ENCODE data around the gene MSH2. TPM values are rescaled to one million over a fixed set of nuclear protein-coding genes. Genes with fewer than 3 reads are reported as not detected.
A peak's percentile ranks its signal among the peaks of the same experiment; 100 is the strongest.

Gene MSH2
- total RNA-seq, 1 donor = 14.5 TPM

DNA sequence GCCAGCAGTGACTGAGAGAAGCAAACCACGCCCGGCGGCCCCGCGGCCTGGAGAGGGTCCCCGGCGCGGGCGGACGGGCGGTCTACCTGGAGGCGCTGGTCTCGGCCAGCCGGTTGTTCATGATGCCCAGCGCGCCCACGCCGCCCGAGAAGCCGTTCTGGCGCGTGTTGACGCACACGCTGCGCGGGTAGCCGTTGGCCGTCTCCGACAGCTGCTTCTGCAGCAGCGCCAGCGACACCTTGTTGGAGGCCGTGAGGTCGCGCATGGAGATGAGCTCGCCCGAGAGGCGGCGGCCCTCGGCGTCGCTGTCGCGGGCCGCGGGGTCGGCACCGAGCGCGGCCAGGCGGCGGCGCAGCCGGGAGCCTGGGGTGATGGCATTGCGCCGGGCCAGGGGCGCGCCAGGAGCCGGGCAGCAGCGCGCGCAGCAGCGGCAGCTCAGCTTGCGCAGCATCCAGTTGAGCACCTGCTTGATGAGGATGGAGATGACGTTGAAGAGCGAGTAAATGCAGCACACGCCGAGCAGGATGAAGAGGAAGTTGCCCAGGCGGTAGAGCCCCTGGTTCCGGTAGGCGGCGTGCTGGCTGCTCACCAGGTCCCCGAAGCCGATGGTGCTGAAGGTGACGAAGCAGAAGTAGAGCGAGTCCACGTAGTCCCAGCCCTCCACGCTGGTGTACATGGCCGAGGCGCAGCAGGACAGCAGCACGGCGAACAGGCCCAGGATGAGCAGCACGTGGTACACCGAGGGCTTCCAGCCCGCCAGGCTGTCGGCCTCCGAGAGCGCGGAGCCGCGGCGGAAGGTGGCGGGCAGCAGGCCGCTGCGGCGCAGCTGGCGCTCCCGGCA lies 118.1 kb downstream of the MSH2 start:
- H3K27me3 ChIP-seq (ENCODE audit: insufficient read depth, low read length) = peaks cover 10% of the 10 kb centered on the region
- no peaks in the 10 kb centered on the region for H3K9me3 ChIP-seq (ENCODE audit: low read depth, low read length)
- peak overlapping the region; percentile 82 for H3K4me2 ChIP-seq (ENCODE audit: insufficient read depth, low read length)
- peak overlapping the region; percentile 88 for H2AFZ ChIP-seq (ENCODE audit: low read length)
- no peak overlapping the region for H3K27ac ChIP-seq (ENCODE audit: low read depth, low read length)
- DNase-seq (ENCODE audit: insufficient read length, low spot score, missing footprints) = peak; percentile 94
- H3K36me3 ChIP-seq (ENCODE audit: insufficient read depth, low read length) = no peaks in the 10 kb centered on the region
- H3K4me3 ChIP-seq (ENCODE audit: insufficient read depth, low read length) = peak overlapping the region; percentile 67
- TF ChIP-seq, protein P1, sequence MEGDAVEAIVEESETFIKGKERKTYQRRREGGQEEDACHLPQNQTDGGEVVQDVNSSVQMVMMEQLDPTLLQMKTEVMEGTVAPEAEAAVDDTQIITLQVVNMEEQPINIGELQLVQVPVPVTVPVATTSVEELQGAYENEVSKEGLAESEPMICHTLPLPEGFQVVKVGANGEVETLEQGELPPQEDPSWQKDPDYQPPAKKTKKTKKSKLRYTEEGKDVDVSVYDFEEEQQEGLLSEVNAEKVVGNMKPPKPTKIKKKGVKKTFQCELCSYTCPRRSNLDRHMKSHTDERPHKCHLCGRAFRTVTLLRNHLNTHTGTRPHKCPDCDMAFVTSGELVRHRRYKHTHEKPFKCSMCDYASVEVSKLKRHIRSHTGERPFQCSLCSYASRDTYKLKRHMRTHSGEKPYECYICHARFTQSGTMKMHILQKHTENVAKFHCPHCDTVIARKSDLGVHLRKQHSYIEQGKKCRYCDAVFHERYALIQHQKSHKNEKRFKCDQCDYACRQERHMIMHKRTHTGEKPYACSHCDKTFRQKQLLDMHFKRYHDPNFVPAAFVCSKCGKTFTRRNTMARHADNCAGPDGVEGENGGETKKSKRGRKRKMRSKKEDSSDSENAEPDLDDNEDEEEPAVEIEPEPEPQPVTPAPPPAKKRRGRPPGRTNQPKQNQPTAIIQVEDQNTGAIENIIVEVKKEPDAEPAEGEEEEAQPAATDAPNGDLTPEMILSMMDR (IDR thresholded peaks at IDR 0.05; ENCODE audit: extremely low read depth, low read depth, low read length) = no peak
- no peaks in the 10 kb centered on the region for H4K20me1 ChIP-seq (ENCODE audit: insufficient read depth, low read length)
- H3K4me1 ChIP-seq (ENCODE audit: insufficient read depth, low read length) = no peaks in the 10 kb centered on the region
- no peaks in the 10 kb centered on the region for H3K79me2 ChIP-seq (ENCODE audit: insufficient read depth, low read length)

- TF ChIP-seq, protein P1 (IDR thresholded peaks at IDR 0.05; ENCODE audit: extremely low read depth, low read depth, low read length) = no peak
- H3K4me3 ChIP-seq (ENCODE audit: insufficient read depth, low read length) = peak overlapping the region; percentile 67
- H4K20me1 ChIP-seq (ENCODE audit: insufficient read depth, low read length) = no peaks in the 10 kb centered on the region
- H3K79me2 ChIP-seq (ENCODE audit: insufficient read depth, low read length) = no peaks in the 10 kb centered on the region
- H3K27ac ChIP-seq (ENCODE audit: low read depth, low read length) = no peak overlapping the region
- H2AFZ ChIP-seq (ENCODE audit: low read length) = peak overlapping the region; percentile 88
- H3K9me3 ChIP-seq (ENCODE audit: low read depth, low read length) = no peaks in the 10 kb centered on the region
- no peak for DNase-seq (ENCODE audit: insufficient read length, low spot score, missing footprints)
- H3K36me3 ChIP-seq (ENCODE audit: insufficient read depth, low read length) = no peaks in the 10 kb centered on the region
- H3K27me3 ChIP-seq (ENCODE audit: insufficient read depth, low read length) = peaks cover 10% of the 10 kb centered on the region
- H3K4me2 ChIP-seq (ENCODE audit: insufficient read depth, low read length) = peak overlapping the region; percentile 82
- no peaks in the 10 kb centered on the region for H3K4me1 ChIP-seq (ENCODE audit: insufficient read depth, low read length)
Measured at GRCh38 chr2:47521666-47522285, 118.8 kb downstream of the MSH2 start.

GRCh38 chr2:47525167-47525566 lies 122.2 kb downstream of the MSH2 start:
- H3K4me1 ChIP-seq (ENCODE audit: insufficient read depth, low read length) = no peaks in the 10 kb centered on the region
- DNase-seq (ENCODE audit: insufficient read length, low spot score, missing footprints) = no peak
- H3K79me2 ChIP-seq (ENCODE audit: insufficient read depth, low read length) = no peaks in the 10 kb centered on the region
- no peaks in the 10 kb centered on the region for H3K9me3 ChIP-seq (ENCODE audit: low read depth, low read length)
- no peak overlapping the region for H3K27ac ChIP-seq (ENCODE audit: low read depth, low read length)
- TF ChIP-seq, protein P1 (IDR thresholded peaks at IDR 0.05; ENCODE audit: extremely low read depth, low read depth, low read length) = no peak
- no peak overlapping the region for H3K4me3 ChIP-seq (ENCODE audit: insufficient read depth, low read length)
- no peaks in the 10 kb centered on the region for H4K20me1 ChIP-seq (ENCODE audit: insufficient read depth, low read length)
- no peak overlapping the region for H2AFZ ChIP-seq (ENCODE audit: low read length)
- no peak overlapping the region for H3K4me2 ChIP-seq (ENCODE audit: insufficient read depth, low read length)
- peaks cover 10% of the 10 kb centered on the region for H3K27me3 ChIP-seq (ENCODE audit: insufficient read depth, low read length)
- H3K36me3 ChIP-seq (ENCODE audit: insufficient read depth, low read length) = no peaks in the 10 kb centered on the region

DNA sequence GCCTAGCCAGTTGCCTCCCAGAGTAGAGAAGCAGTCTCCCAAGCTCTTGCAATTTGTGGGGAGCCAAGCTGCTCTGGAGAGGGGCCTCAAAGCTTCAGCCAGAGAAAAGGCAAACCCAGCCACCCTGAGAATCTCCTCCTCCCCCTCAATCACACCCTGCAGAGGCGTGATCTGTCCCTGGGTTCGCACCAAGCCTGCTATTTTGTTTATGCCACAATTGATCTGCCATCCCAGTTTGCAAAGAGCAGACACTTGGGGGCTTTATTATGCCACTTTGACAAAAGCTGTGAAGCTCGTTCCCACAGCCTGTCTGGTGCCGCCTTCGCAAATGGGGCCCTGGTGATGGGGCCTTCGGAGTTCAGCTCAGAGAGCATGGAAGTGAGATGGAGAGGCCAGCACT lies 125.5 kb downstream of the MSH2 start:
- H3K4me3 ChIP-seq (ENCODE audit: insufficient read depth, low read length) = no peak overlapping the region
- peaks cover under 1% of the 10 kb centered on the region for H3K4me1 ChIP-seq (ENCODE audit: insufficient read depth, low read length)
- no peaks in the 10 kb centered on the region for H3K9me3 ChIP-seq (ENCODE audit: low read depth, low read length)
- H3K36me3 ChIP-seq (ENCODE audit: insufficient read depth, low read length) = no peaks in the 10 kb centered on the region
- no peak overlapping the region for H3K4me2 ChIP-seq (ENCODE audit: insufficient read depth, low read length)
- H2AFZ ChIP-seq (ENCODE audit: low read length) = no peak overlapping the region
- TF ChIP-seq, protein P1 (IDR thresholded peaks at IDR 0.05; ENCODE audit: extremely low read depth, low read depth, low read length) = no peak
- no peak overlapping the region for H3K27ac ChIP-seq (ENCODE audit: low read depth, low read length)
- no peaks in the 10 kb centered on the region for H4K20me1 ChIP-seq (ENCODE audit: insufficient read depth, low read length)
- no peak for DNase-seq (ENCODE audit: insufficient read length, low spot score, missing footprints)
- peaks cover 3% of the 10 kb centered on the region for H3K27me3 ChIP-seq (ENCODE audit: insufficient read depth, low read length)
- H3K79me2 ChIP-seq (ENCODE audit: insufficient read depth, low read length) = no peaks in the 10 kb centered on the region

All from osteoblast (primary cell).